H1 (cell line): ENCODE measurements around the gene MAP2K7. TPM values are rescaled to one million over a fixed set of nuclear protein-coding genes. Genes with fewer than 3 reads are reported as not detected.

Source experiments
- CTCF ChIA-PET: fragments of 300-600 bp; sonication (Branson Sonifier 250); formaldehyde crosslinking; loops from one replicate; lab custom pipeline; 2021; ENCODE audit not compliant: partially characterized antibody; lab: Charles Lee
- POLR2A ChIA-PET: fragments of 300-600 bp; sonication (Branson Sonifier 250); formaldehyde crosslinking; loops from one replicate; lab custom pipeline; 2021; ENCODE audit warnings: inconsistent platforms; ENCODE audit not compliant: partially characterized antibody; lab: Charles Lee
- DNase-seq, 2 experiments: peaks; one replicate each; pipeline versions ENCODE4 v3.0.0 to v3.0.0-alpha.2; 2010 to 2022; ENCODE audit warnings: low spot score in 2 of 2, low read depth in 1 of 2, mixed read lengths in 1 of 2
- FAIRE-seq: peaks from 2 replicates; lab custom pipeline; 2011; peaks lifted over from hg19 to GRCh38; lab: Jason Lieb, UNC
- H2AFZ ChIP-seq: 2 replicates; pipeline ENCODE4 v1.8.1; 2012; ENCODE audit warnings: low read length, inconsistent platforms
- H2AK5ac ChIP-seq: 2 replicates; pipeline ENCODE4 v1.6.1; 2013; ENCODE audit warnings: low read depth, low read length
- H2BK120ac ChIP-seq: replicated peaks from 2 replicates; pipeline ENCODE3; 2013; ENCODE audit warnings: low read depth, low read length, inconsistent platforms
- H2BK12ac ChIP-seq: 2 replicates; pipeline ENCODE4 v1.6.1; 2013; ENCODE audit warnings: low read depth, low read length
- H2BK15ac ChIP-seq: 2 replicates; pipeline ENCODE4 v1.6.1; 2013; ENCODE audit warnings: low read length
- H2BK20ac ChIP-seq: 2 replicates; pipeline ENCODE4 v1.6.1; 2013; ENCODE audit warnings: low read length
- H2BK5ac ChIP-seq: 2 replicates; pipeline ENCODE4 v1.6.1; 2013; ENCODE audit warnings: low read depth, low read length
- H3K14ac ChIP-seq: 2 replicates; pipeline ENCODE4 v1.6.1; 2013; ENCODE audit warnings: inconsistent platforms; ENCODE audit not compliant: insufficient read length
- H3K18ac ChIP-seq: 2 replicates; pipeline ENCODE4 v1.6.1; 2013; ENCODE audit warnings: low read length; ENCODE audit errors: extremely low read depth
- H3K23ac ChIP-seq: 2 replicates; pipeline ENCODE4 v1.6.1; 2013; ENCODE audit warnings: inconsistent platforms; ENCODE audit not compliant: insufficient read length
- H3K23me2 ChIP-seq: 2 replicates; pipeline ENCODE4 v1.6.1; 2013; ENCODE audit warnings: low read depth, low read length
- H3K27ac ChIP-seq: 2 replicates; pipeline ENCODE4 v1.6.1; 2011; ENCODE audit warnings: low read depth, low read length, inconsistent platforms
- H3K27me3 ChIP-seq, 4 experiments: replicated peaks in 1 of 4; 1 replicate in 1 of 4; 2 replicates in 3 of 4; pipeline versions ENCODE4 v1.6.1 to v1.8.1; 2011 to 2013; ENCODE audit warnings: low read length in 3 of 4, mild to moderate bottlenecking in 3 of 4, inconsistent platforms in 2 of 4, mixed read lengths in 2 of 4, moderate library complexity in 1 of 4; ENCODE audit not compliant: control insufficient read depth in 3 of 4, insufficient read depth in 3 of 4; ENCODE audit errors: extremely low read depth in 1 of 4
- H3K36me3 ChIP-seq, 4 experiments: 2 replicates each; pipeline versions ENCODE4 v1.6.1 to v1.8.1; 2011 to 2013; ENCODE audit warnings: mild to moderate bottlenecking in 4 of 4, low read length in 3 of 4, moderate library complexity in 2 of 4, control low read depth in 1 of 4, inconsistent platforms in 1 of 4; ENCODE audit not compliant: insufficient read depth in 4 of 4, control insufficient read depth in 2 of 4
- H3K4ac ChIP-seq: replicated peaks from 2 replicates; pipeline ENCODE3; 2013; ENCODE audit warnings: low read length, low read depth, mixed read lengths, inconsistent platforms; ENCODE audit not compliant: insufficient read length
- H3K4me1 ChIP-seq, 4 experiments: replicated peaks in 1 of 4; 1 replicate in 1 of 4; 2 replicates in 3 of 4; pipeline versions ENCODE4 v1.6.1 to v1.8.1; 2011 to 2013; ENCODE audit warnings: low read length in 3 of 4, inconsistent platforms in 2 of 4, mixed read lengths in 1 of 4; ENCODE audit not compliant: insufficient read depth in 4 of 4, control insufficient read depth in 3 of 4
- H3K4me2 ChIP-seq, 2 experiments: 2 replicates each; pipeline versions ENCODE4 v1.6.1 to v1.8.1; 2011 to 2013; ENCODE audit warnings: low read depth in 2 of 2, low read length in 2 of 2, control low read depth in 1 of 2, inconsistent platforms in 1 of 2, mild to moderate bottlenecking in 1 of 2; ENCODE audit not compliant: insufficient read depth in 1 of 2
- H3K4me3 ChIP-seq, 4 experiments: fragments of 200-600, 300-600 bp in 1 of 4; sonication (generic), shearing (Covaris generic), sonication (Bioruptor Twin) in 1 of 4; 2 replicates each; pipeline versions ENCODE4 v1.5.1 to v1.8.1; 2011 to 2016; ENCODE audit warnings: low read length in 4 of 4, low read depth in 3 of 4, control low read depth in 2 of 4, inconsistent platforms in 2 of 4, mild to moderate bottlenecking in 2 of 4, mixed read lengths in 1 of 4, moderate library complexity in 1 of 4; ENCODE audit not compliant: insufficient read depth in 2 of 4; ENCODE audit errors: extremely low read depth in 1 of 4
- H3K56ac ChIP-seq: replicated peaks from 2 replicates; pipeline ENCODE3; 2013; ENCODE audit warnings: low read depth, mild to moderate bottlenecking, mixed read lengths, low read length, inconsistent platforms; ENCODE audit not compliant: insufficient read length
- H3K79me1 ChIP-seq: 2 replicates; pipeline ENCODE4 v1.6.1; 2013; ENCODE audit warnings: low read depth, low read length, control low read depth
- H3K79me2 ChIP-seq, 2 experiments: 2 replicates each; pipeline versions ENCODE4 v1.6.1 to v1.8.1; 2012 to 2013; ENCODE audit warnings: low read length in 2 of 2, mild to moderate bottlenecking in 2 of 2, inconsistent platforms in 1 of 2; ENCODE audit not compliant: insufficient read depth in 2 of 2, control insufficient read depth in 1 of 2
- H3K9ac ChIP-seq, 4 experiments: replicated peaks in 1 of 4; 1 replicate in 1 of 4; 2 replicates in 3 of 4; pipeline versions ENCODE4 v1.6.1 to v1.8.1; 2011 to 2013; ENCODE audit warnings: low read depth in 3 of 4, low read length in 3 of 4, control low read depth in 2 of 4, mild to moderate bottlenecking in 2 of 4, moderate library complexity in 2 of 4, inconsistent platforms in 1 of 4; ENCODE audit errors: extremely low read depth in 1 of 4
- H3K9me3 ChIP-seq, 2 experiments: 2 replicates each; pipeline versions ENCODE4 v1.6.1 to v1.8.1; 2012 to 2013; ENCODE audit warnings: mild to moderate bottlenecking in 2 of 2, moderate library complexity in 2 of 2, control low read depth in 1 of 2, inconsistent platforms in 1 of 2, low read depth in 1 of 2, low read length in 1 of 2, mixed read lengths in 1 of 2; ENCODE audit not compliant: insufficient read depth in 2 of 2
- H4K20me1 ChIP-seq, 2 experiments: replicated peaks in 1 of 2; 2 replicates each; pipeline versions ENCODE3 to v1.8.1; 2011 to 2013; ENCODE audit warnings: inconsistent platforms in 2 of 2, low read length in 2 of 2, mild to moderate bottlenecking in 1 of 2; ENCODE audit not compliant: insufficient read depth in 2 of 2, control insufficient read depth in 1 of 2
- H4K5ac ChIP-seq: 2 replicates; pipeline ENCODE4 v1.6.1; 2013; ENCODE audit warnings: low read length, low read depth, mixed read lengths, inconsistent platforms; ENCODE audit not compliant: insufficient read length
- H4K8ac ChIP-seq: 2 replicates; pipeline ENCODE4 v1.8.0; 2013; ENCODE audit warnings: mild to moderate bottlenecking, moderate library complexity, low read length, inconsistent platforms; ENCODE audit not compliant: insufficient read depth; ENCODE audit errors: extremely low read depth
- H4K91ac ChIP-seq: replicated peaks from 2 replicates; pipeline ENCODE3; 2013; ENCODE audit warnings: low read length, mixed read lengths, inconsistent platforms; ENCODE audit not compliant: insufficient read length
- CHD2 ChIP-seq: IDR thresholded peaks from 2 replicates; pipeline ENCODE4 v1.6.1; 2012; ENCODE audit warnings: low read length, improper control_type of control experiment
- EP300 ChIP-seq, 2 experiments: IDR thresholded peaks; 1 replicate in 1 of 2; 2 replicates in 1 of 2; pipeline ENCODE4 v1.6.1; 2011 to 2012; ENCODE audit warnings: low read depth in 2 of 2, low read length in 2 of 2, mild to moderate bottlenecking in 2 of 2, borderline replicate concordance in 1 of 2, inconsistent platforms in 1 of 2, moderate library complexity in 1 of 2
- JUND ChIP-seq: IDR thresholded peaks from 2 replicates; pipeline ENCODE4 v1.6.1; 2011; ENCODE audit warnings: mild to moderate bottlenecking, improper control_type of control experiment, low read length
- MAFK ChIP-seq: IDR thresholded peaks from 2 replicates; pipeline ENCODE4 v1.6.1; 2012; ENCODE audit warnings: low read depth, mild to moderate bottlenecking, improper control_type of control experiment, low read length
- POLR2AphosphoS5 ChIP-seq: IDR thresholded peaks from 2 replicates; pipeline ENCODE4 v1.6.1; 2011; ENCODE audit warnings: low read depth, low read length
- RAD21 ChIP-seq, 2 experiments: IDR thresholded peaks in 1 of 2; conservative IDR thresholded peaks in 1 of 2; 2 replicates each; pipeline ENCODE4 v1.6.1; 2011; ENCODE audit warnings: low read depth in 2 of 2, low read length in 2 of 2, improper control_type of control experiment in 1 of 2, inconsistent platforms in 1 of 2, mild to moderate bottlenecking in 1 of 2, moderate library complexity in 1 of 2
- RFX5 ChIP-seq: IDR thresholded peaks from 2 replicates; pipeline ENCODE4 v1.6.1; 2011; ENCODE audit warnings: low read depth, low read length, improper control_type of control experiment, borderline replicate concordance
- RXRA ChIP-seq: IDR thresholded peaks from 2 replicates; pipeline ENCODE4 v1.6.1; 2011; ENCODE audit warnings: low read depth, mild to moderate bottlenecking, low read length, moderate library complexity; ENCODE audit not compliant: insufficient read depth
- SIX5 ChIP-seq: IDR thresholded peaks from 2 replicates; pipeline ENCODE4 v1.6.1; 2011; ENCODE audit warnings: mild to moderate bottlenecking, low read depth, low read length
- SP2 ChIP-seq: IDR thresholded peaks from 2 replicates; pipeline ENCODE4 v1.6.1; 2012; ENCODE audit warnings: mild to moderate bottlenecking, low read length, inconsistent platforms
- SRF ChIP-seq: IDR thresholded peaks from 2 replicates; pipeline ENCODE4 v1.6.1; 2011; ENCODE audit warnings: mild to moderate bottlenecking, low read depth, low read length, moderate library complexity
- ZNF274 ChIP-seq: IDR thresholded peaks from 2 replicates; pipeline ENCODE4 v1.7.0; 2012; ENCODE audit warnings: low read length, borderline replicate concordance; ENCODE audit errors: extremely low read depth
- WGBS, 2 experiments: shearing (Covaris generic) in 1 of 2; methylation state at CpG; one replicate each; pipeline versions ENCODE4 v1.1.6 to v1.1.7; 2013 to 2015; ENCODE audit warnings: low lambda C conversion rate in 2 of 2, mixed read lengths in 2 of 2, inconsistent platforms in 1 of 2, low coverage in 1 of 2, missing lambda C conversion rate in 1 of 2; ENCODE audit not compliant: insufficient replicate concordance in 2 of 2, insufficient coverage in 1 of 2, insufficient read length in 1 of 2; ENCODE audit errors: extremely low coverage in 1 of 2, missing lambda C conversion rate in 1 of 2; 5-methylcytosine and 5-hydroxymethylcytosine counted together
- polyA plus RNA-seq, 7 experiments: library from polyadenylated mRNA; depleted of rRNA in 3 of 7; stranded (reverse) in 5 of 7; unstranded in 2 of 7; fragments of >200 nt in 5 of 7; fragments of 200-250 nt in 2 of 7; gene quantifications; 1 replicate in 5 of 7; 2 replicates in 1 of 7; 4 replicates in 1 of 7; pipeline versions ENCODE4 v1.2.1 to v1.2.3, GENCODE V29; 2011 to 2013; ENCODE audit warnings: missing spikeins in 2 of 7, mixed read lengths in 2 of 7
- total RNA-seq: library from RNA; stranded (reverse); fragmentation: NEBNext Ultra II Directional; extraction: Animal tissue kit (Norgen Biotek cat#: 25700); gene quantifications from 2 replicates; pipeline ENCODE4 v1.2.1, GENCODE V29; 2021
- TF ChIP-seq, protein P1 (sequence below): IDR thresholded peaks from 2 replicates; pipeline ENCODE4 v1.6.1; 2011; ENCODE audit warnings: low read length, improper control_type of control experiment

MAP2K7 gene
- total and polyA plus RNA-seq, 2 of the 8 experiments (the other 6 are each of a cell fraction or from before 2014, with no cell fraction given): 8.9 to 38.3 TPM

DNA sequence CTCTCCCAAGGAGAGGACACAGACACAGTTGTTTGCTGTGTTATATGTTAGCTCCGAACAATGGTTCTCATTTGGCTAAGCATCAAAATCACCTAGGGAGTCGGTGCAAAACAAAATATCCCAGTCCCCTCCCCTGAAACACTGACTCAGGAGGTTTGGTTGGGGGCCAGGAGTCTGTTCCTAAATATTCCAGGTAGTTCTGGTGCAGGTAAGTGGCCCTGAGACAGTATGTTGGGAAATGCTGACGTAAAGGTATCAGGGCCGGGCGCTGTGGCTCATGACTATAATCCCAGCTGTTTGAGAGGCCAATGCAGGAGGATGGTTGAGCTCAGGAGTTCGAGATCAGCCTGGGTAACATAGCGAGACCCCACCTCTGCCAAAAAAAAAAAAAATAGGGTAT is 2.3 kb upstream of the MAP2K7 start:
- H3K4me2 ChIP-seq: no peak overlapping the region
- 93% methylated on average over 7 of the region's 7 CpGs; no CpG with 5 or more reads in 1 of the 2 experiments for WGBS, 2 experiments
- H3K27ac ChIP-seq: no peak overlapping the region
- H3K36me3 ChIP-seq: no peaks in the 10 kb centered on the region; a peak in 2 of 8 replicates
- CTCF ChIA-PET: interaction anchor here (0.6 to 4.9 kb wide), 18 partner anchors 10 to 1393 kb away, joined by 3 to 21 read pairs (median 4); partner anchors contain the start of genes LRRC8E and TGFBR3L
- H4K91ac ChIP-seq: no peak overlapping the region
- POLR2A ChIA-PET: interaction anchor here (0.7 to 5.0 kb wide), 13 partner anchors 7 to 48 kb away, joined by 3 to 22 read pairs (median 7); partner anchors contain the start of genes LRRC8E, SNAPC2, TGFBR3L and TIMM44
- no peak overlapping the region for H2AFZ ChIP-seq
- no peak overlapping the region for H3K9ac ChIP-seq
- H3K14ac ChIP-seq: no peak overlapping the region
- no peak for FAIRE-seq
- H2BK5ac ChIP-seq: no peak overlapping the region
- no peak overlapping the region for H3K4me3 ChIP-seq
- H3K79me2 ChIP-seq: peaks cover 0 to 15% of the 10 kb centered on the region in 2 experiments; a peak in 2 of 4 replicates
- no peak overlapping the region for H3K4ac ChIP-seq
- H2BK12ac ChIP-seq: no peak overlapping the region
- H3K18ac ChIP-seq: no peak overlapping the region
- H3K23me2 ChIP-seq: peaks cover 13% of the 10 kb centered on the region
- no peak overlapping the region for H2AK5ac ChIP-seq
- H3K27me3 ChIP-seq: no peaks in the 10 kb centered on the region
- no peak overlapping the region for H4K8ac ChIP-seq
- no peak overlapping the region for H2BK15ac ChIP-seq
- H3K79me1 ChIP-seq: peaks cover 9% of the 10 kb centered on the region
- H3K9me3 ChIP-seq: no peaks in the 10 kb centered on the region
- no peak overlapping the region for H2BK120ac ChIP-seq
- DNase-seq: no peak
- H3K56ac ChIP-seq: no peak overlapping the region
- H3K4me1 ChIP-seq: peaks cover 0 to 13% (median 7%) of the 10 kb centered on the region in 4 experiments; a peak in 5 of 7 replicates
- no peaks in the 10 kb centered on the region for H4K20me1 ChIP-seq
- no peak overlapping the region for H3K23ac ChIP-seq
- no peak overlapping the region for H4K5ac ChIP-seq
- no peak overlapping the region for H2BK20ac ChIP-seq
- TF ChIP-seq RFX5: no peak
- no peak for TF ChIP-seq POLR2AphosphoS5
- no peak for TF ChIP-seq SP2
- TF ChIP-seq ZNF274: no peak
- TF ChIP-seq, protein P1, sequence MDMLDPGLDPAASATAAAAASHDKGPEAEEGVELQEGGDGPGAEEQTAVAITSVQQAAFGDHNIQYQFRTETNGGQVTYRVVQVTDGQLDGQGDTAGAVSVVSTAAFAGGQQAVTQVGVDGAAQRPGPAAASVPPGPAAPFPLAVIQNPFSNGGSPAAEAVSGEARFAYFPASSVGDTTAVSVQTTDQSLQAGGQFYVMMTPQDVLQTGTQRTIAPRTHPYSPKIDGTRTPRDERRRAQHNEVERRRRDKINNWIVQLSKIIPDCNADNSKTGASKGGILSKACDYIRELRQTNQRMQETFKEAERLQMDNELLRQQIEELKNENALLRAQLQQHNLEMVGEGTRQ: no peak
- TF ChIP-seq EP300 (IDR thresholded peaks at IDR 0.05; ENCODE audit: borderline replicate concordance in 1 of 2, low read depth in 2 of 2, low read length in 2 of 2): no peak
- no peak for TF ChIP-seq SRF
- TF ChIP-seq MAFK: no peak
- no peak for TF ChIP-seq CHD2
- TF ChIP-seq JUND: no peak
- no peak for TF ChIP-seq RAD21 (IDR thresholded peaks at IDR 0.05 in 1 of 2, conservative IDR thresholded peaks at IDR 0.05 in 1 of 2; ENCODE audit: low read depth in 2 of 2, low read length in 2 of 2)
- no peak for TF ChIP-seq RXRA
- TF ChIP-seq SIX5: no peak
